Measurements from ENCODE around the gene SAXO2. TPM values are rescaled to one million over a fixed set of nuclear protein-coding genes. Genes with fewer than 3 reads are reported as not detected.

Gene SAXO2
- total RNA-seq, 4 donors from 2014 or later, result 0.20 to 3.0 (median 2.4) TPM; not detected in 1

- Histone ChIP-seq H3K4me3 (no peak overlapping the region), H3K9me3 (no peaks in the 10 kb centered on the region), H3K27ac (no peak overlapping the region), H3K27me3 (no peaks in the 10 kb centered on the region), H3K4me1 (no peaks in the 10 kb centered on the region), H3K36me3 (no peaks in the 10 kb centered on the region)
- WGBS, 2 donors (ENCODE audit: low coverage in 1 of 2), result 91% methylated on average over 12 of the region's 12 CpGs; no CpG with 5 or more reads in 1 of the 2 donors
- in situ Hi-C loops (cut with MboI; ENCODE audit: low pct_ligation_motif_present in 1 of 4, low pct_unique_long_range_greater_than_20kb in 1 of 4, low sequenced_read_pairs in 3 of 4) (no loop called here), intact Hi-C loops (cut with DNase I; ENCODE audit: low total_unique reads) (no loop called here)
- TF ChIP-seq CTCF (IDR thresholded peaks at IDR 0.05) (no peak), POLR2AphosphoS5 (IDR thresholded peaks at IDR 0.05) (no peak), POLR2A (IDR thresholded peaks at IDR 0.05) (no peak), EP300 (IDR thresholded peaks at IDR 0.05; ENCODE audit: low read depth) (no peak)
- DNase-seq, result no peak
These were observed 41.5 kb downstream of the SAXO2 start for GRCh38 chr15:82303956-82304777.

DNA sequence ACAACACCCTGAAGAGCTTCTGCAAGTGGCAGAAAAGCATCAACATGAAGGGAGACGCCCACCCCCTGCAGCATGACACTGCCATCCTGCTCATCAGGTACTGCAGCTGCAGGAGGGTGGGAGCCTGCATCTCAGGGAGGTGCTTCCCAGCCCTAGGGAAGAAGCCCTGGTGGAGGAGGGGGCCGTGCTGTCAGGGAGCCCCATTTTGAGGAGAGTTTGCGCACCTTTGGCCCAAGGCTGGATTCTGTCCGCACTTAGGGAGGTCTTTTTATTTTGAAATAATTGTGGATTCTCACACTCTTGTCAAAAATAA lies 42.1 kb downstream of the SAXO2 start:
- no peak overlapping the region for H3K27ac ChIP-seq
- no peak overlapping the region for H3K4me3 ChIP-seq
- in situ Hi-C loops (cut with MboI; ENCODE audit: low pct_ligation_motif_present in 1 of 4, low pct_unique_long_range_greater_than_20kb in 1 of 4, low sequenced_read_pairs in 3 of 4) (no loop called here), intact Hi-C loops (cut with DNase I; ENCODE audit: low total_unique reads) (no loop called here)
- no peaks in the 10 kb centered on the region for H3K9me3 ChIP-seq
- no peak for TF ChIP-seq POLR2AphosphoS5 (IDR thresholded peaks at IDR 0.05)
- TF ChIP-seq POLR2A (IDR thresholded peaks at IDR 0.05), result no peak
- TF ChIP-seq EP300 (IDR thresholded peaks at IDR 0.05; ENCODE audit: low read depth), result no peak
- no peak for TF ChIP-seq CTCF (IDR thresholded peaks at IDR 0.05)
- DNase-seq, result no peak
- H3K27me3 ChIP-seq, result no peaks in the 10 kb centered on the region
- WGBS, 2 donors (ENCODE audit: low coverage in 1 of 2), result 100% methylated on average over 3 of the region's 4 CpGs; no CpG with 5 or more reads in 1 of the 2 donors
- H3K4me1 ChIP-seq, result no peaks in the 10 kb centered on the region
- no peaks in the 10 kb centered on the region for H3K36me3 ChIP-seq

- H3K27ac ChIP-seq, result no peak overlapping the region
- H3K4me3 ChIP-seq, result no peak overlapping the region
- WGBS, 2 donors (ENCODE audit: low coverage in 1 of 2), result 87% methylated on average over 4 of the region's 7 CpGs; no CpG with 5 or more reads in 1 of the 2 donors
- DNase-seq, result no peak
- no peaks in the 10 kb centered on the region for H3K4me1 ChIP-seq
- intact Hi-C loops (cut with DNase I; ENCODE audit: low total_unique reads) (no loop called here), in situ Hi-C loops (cut with MboI; ENCODE audit: low pct_ligation_motif_present in 1 of 4, low pct_unique_long_range_greater_than_20kb in 1 of 4, low sequenced_read_pairs in 3 of 4) (no loop called here)
- no peaks in the 10 kb centered on the region for H3K27me3 ChIP-seq
- no peaks in the 10 kb centered on the region for H3K36me3 ChIP-seq
- no peak for TF ChIP-seq POLR2AphosphoS5 (IDR thresholded peaks at IDR 0.05)
- TF ChIP-seq EP300 (IDR thresholded peaks at IDR 0.05; ENCODE audit: low read depth), result no peak
- no peak for TF ChIP-seq CTCF (IDR thresholded peaks at IDR 0.05)
- no peak for TF ChIP-seq POLR2A (IDR thresholded peaks at IDR 0.05)
- no peaks in the 10 kb centered on the region for H3K9me3 ChIP-seq
These were observed 43.0 kb downstream of the SAXO2 start for GRCh38 chr15:82305621-82306048.

DNA sequence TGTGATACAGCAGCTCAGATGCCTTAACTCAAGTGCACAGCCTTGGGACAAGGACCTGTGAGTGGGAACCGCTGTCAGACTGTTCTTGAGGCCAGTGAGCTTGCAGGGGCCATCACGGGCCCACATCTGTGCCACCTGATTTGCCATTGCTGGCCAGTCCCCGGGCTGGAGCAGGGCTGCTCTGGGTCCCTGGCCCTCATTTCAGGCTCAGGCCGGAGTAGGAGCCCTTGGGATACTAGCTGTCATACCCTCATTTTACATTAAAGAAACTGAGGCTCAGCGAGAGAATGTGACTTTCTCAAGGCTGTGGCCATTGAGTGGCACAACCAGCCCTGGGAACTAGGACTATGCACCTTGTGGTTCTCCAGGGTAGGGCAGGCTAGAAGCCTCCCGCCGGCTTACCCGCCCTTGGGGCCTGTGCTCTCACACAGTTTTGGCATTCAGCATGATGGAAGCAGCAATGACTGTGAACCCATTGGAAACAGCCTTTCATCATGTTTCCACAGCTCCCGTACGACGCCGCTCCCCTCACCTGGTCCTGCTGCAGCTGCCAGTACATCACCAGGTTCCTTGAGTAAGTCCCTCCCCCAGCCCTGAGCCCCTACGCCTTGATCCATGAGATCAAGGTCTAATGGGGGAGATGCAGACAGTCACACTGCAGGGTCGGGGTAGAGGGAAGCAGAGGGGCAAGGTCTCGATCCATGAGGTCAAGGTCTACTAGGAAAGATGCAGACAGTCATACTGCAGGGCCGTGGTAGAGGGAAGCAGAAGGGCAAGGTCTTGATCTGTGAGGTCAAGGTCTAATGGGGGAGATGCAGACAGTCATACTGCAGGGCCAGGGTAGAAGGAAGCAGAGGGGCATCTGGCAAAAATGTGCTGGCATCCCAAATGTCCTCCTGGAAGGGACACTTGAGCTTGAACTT lies 44.4 kb downstream of the SAXO2 start:
- no peak for DNase-seq
- Histone ChIP-seq H3K4me1 (no peaks in the 10 kb centered on the region), H3K4me3 (no peak overlapping the region), H3K27me3 (no peaks in the 10 kb centered on the region), H3K27ac (no peak overlapping the region), H3K9me3 (no peaks in the 10 kb centered on the region), H3K36me3 (no peaks in the 10 kb centered on the region)
- TF ChIP-seq POLR2A (IDR thresholded peaks at IDR 0.05) (no peak), POLR2AphosphoS5 (IDR thresholded peaks at IDR 0.05) (no peak), CTCF (IDR thresholded peaks at IDR 0.05) (no peak), EP300 (IDR thresholded peaks at IDR 0.05; ENCODE audit: low read depth) (no peak)
- in situ Hi-C loops (cut with MboI; ENCODE audit: low pct_ligation_motif_present in 1 of 4, low pct_unique_long_range_greater_than_20kb in 1 of 4, low sequenced_read_pairs in 3 of 4) (no loop called here), intact Hi-C loops (cut with DNase I; ENCODE audit: low total_unique reads) (no loop called here)
- WGBS, 2 donors (ENCODE audit: low coverage in 1 of 2), result 74 to 83% methylated on average over 11 to 16 of the region's 16 CpGs

All from transverse colon (tissue), 4 donors.